CD4-positive, CD25-positive, alpha-beta regulatory T cell (primary cell): ENCODE measurements around the gene MYO3B. TPM values are rescaled to one million over a fixed set of nuclear protein-coding genes. Genes with fewer than 3 reads are reported as not detected.

Experiments
- ATAC-seq, 2 donors: fragments of 150-1000 bp; cut with Tn5 transposase; one replicate each; pipeline ENCODE4 v1.10.0; 2021; ENCODE audit warnings: low read depth in 2 of 2, moderate number of reproducible peaks in 2 of 2, moderate library complexity in 1 of 2
- DNase-seq, 3 donors: peaks; one replicate each; pipeline versions ENCODE4 v3.0.0 to v3.0.0-alpha.2; 2012 to 2022; ENCODE audit warnings: mixed read lengths in 1 of 3
- H3K27ac ChIP-seq: one replicate; pipeline ENCODE4 v1.7.0; 2013; ENCODE audit warnings: mild to moderate bottlenecking, low read length; ENCODE audit not compliant: insufficient read depth, poor library complexity, severe bottlenecking
- H3K27me3 ChIP-seq: one replicate; pipeline ENCODE4 v1.7.0; 2013; ENCODE audit warnings: low read length; ENCODE audit not compliant: control insufficient read depth, insufficient read depth
- H3K36me3 ChIP-seq: one replicate; pipeline ENCODE4 v1.7.0; 2013; ENCODE audit warnings: mild to moderate bottlenecking, low read length, moderate library complexity; ENCODE audit not compliant: control insufficient read depth, insufficient read depth
- H3K4me1 ChIP-seq: 2 replicates; pipeline ENCODE4 v1.7.0; 2013; ENCODE audit warnings: mild to moderate bottlenecking, low read length; ENCODE audit not compliant: insufficient read depth, control insufficient read depth, poor library complexity, severe bottlenecking
- H3K4me3 ChIP-seq: one replicate; pipeline ENCODE4 v1.7.0; 2013; ENCODE audit warnings: low read depth, mild to moderate bottlenecking, low read length, moderate library complexity
- H3K9me3 ChIP-seq, 2 experiments: 1 replicate in 1 of 2; 2 replicates in 1 of 2; pipeline ENCODE4 v1.7.0; 2013; ENCODE audit warnings: low read length in 2 of 2, mild to moderate bottlenecking in 1 of 2, moderate library complexity in 1 of 2; ENCODE audit not compliant: control insufficient read depth in 2 of 2
- H3K27ac Mint-ChIP-seq, 3 donors: one replicate each; pipeline ENCODE4 v1.8.0; 2020 to 2022; ENCODE audit warnings: mild to moderate bottlenecking in 3 of 3, mixed read lengths in 3 of 3, moderate library complexity in 2 of 3
- H3K27me3 Mint-ChIP-seq: one replicate; pipeline ENCODE4 v1.8.0; 2022; ENCODE audit warnings: mild to moderate bottlenecking, mixed read lengths
- H3K36me3 Mint-ChIP-seq: one replicate; pipeline ENCODE4 v1.8.0; 2020; ENCODE audit warnings: mixed read lengths
- H3K4me1 Mint-ChIP-seq, 4 donors: one replicate each; pipeline ENCODE4 v1.8.0; 2020 to 2022; ENCODE audit warnings: mixed read lengths in 4 of 4, mild to moderate bottlenecking in 1 of 4
- H3K4me3 Mint-ChIP-seq, 4 donors: one replicate each; pipeline ENCODE4 v1.8.0; 2020 to 2022; ENCODE audit warnings: mild to moderate bottlenecking in 4 of 4, mixed read lengths in 4 of 4, moderate library complexity in 3 of 4
- H3K9me3 Mint-ChIP-seq, 7 donors: one replicate each; pipeline ENCODE4 v1.8.0; 2020 to 2022; ENCODE audit warnings: mixed read lengths in 7 of 7, mild to moderate bottlenecking in 3 of 7, moderate library complexity in 2 of 7
- polyA plus RNA-seq, 4 donors: library from polyadenylated mRNA; unstranded; fragments of 300-500 nt; fragmentation: Illumina TruSeq; gene quantifications; one replicate each; pipeline ENCODE4 v1.2.3, GENCODE V29; 2021
- total RNA-seq: library from RNA; stranded (reverse); gene quantifications from one replicate; pipeline ENCODE4 v1.2.3, GENCODE V29; 2022

The MYO3B gene
- total and polyA plus RNA-seq, 5 donors from 2014 or later, result not detected

- Mint-ChIP-seq H3K27me3 (peaks cover 10% of the 10 kb centered on the region), H3K36me3 (no peaks in the 10 kb centered on the region), H3K4me1 (no peaks in the 10 kb centered on the region), H3K27ac (no peak overlapping the region), H3K4me3 (no peak overlapping the region), H3K9me3 (peaks cover 0 to 2% (median 0%) of the 10 kb centered on the region in 7 donors)
- Histone ChIP-seq H3K27me3 (peaks cover 5% of the 10 kb centered on the region), H3K4me1 (no peaks in the 10 kb centered on the region), H3K27ac (no peak overlapping the region), H3K36me3 (no peaks in the 10 kb centered on the region), H3K9me3 (no peaks in the 10 kb centered on the region), H3K4me3 (no peak overlapping the region)
- no peak for ATAC-seq
- DNase-seq, result no peak
Measured at GRCh38 chr2:170525566-170525900, 347.6 kb downstream of the MYO3B start.

GRCh38 chr2:170530284-170530745, 352.4 kb downstream of the MYO3B start:
- Histone ChIP-seq H3K27ac (no peak overlapping the region), H3K36me3 (no peaks in the 10 kb centered on the region), H3K4me3 (no peak overlapping the region), H3K4me1 (no peaks in the 10 kb centered on the region), H3K27me3 (peaks cover 4% of the 10 kb centered on the region), H3K9me3 (no peaks in the 10 kb centered on the region)
- no peak overlapping the region for H3K4me3 Mint-ChIP-seq
- no peaks in the 10 kb centered on the region for H3K4me1 Mint-ChIP-seq
- no peaks in the 10 kb centered on the region for H3K36me3 Mint-ChIP-seq
- ATAC-seq (no peak), DNase-seq (no peak)
- H3K9me3 Mint-ChIP-seq, result peaks cover 0 to 2% (median 0%) of the 10 kb centered on the region in 7 donors
- no peak overlapping the region for H3K27ac Mint-ChIP-seq
- H3K27me3 Mint-ChIP-seq, result peaks cover 10% of the 10 kb centered on the region

- Histone ChIP-seq H3K36me3 (no peaks in the 10 kb centered on the region), H3K4me1 (no peaks in the 10 kb centered on the region), H3K9me3 (no peaks in the 10 kb centered on the region), H3K4me3 (no peak overlapping the region), H3K27ac (no peak overlapping the region), H3K27me3 (peaks cover 4% of the 10 kb centered on the region)
- Mint-ChIP-seq H3K9me3 (peaks cover 0 to 2% (median 0%) of the 10 kb centered on the region in 7 donors), H3K4me1 (no peaks in the 10 kb centered on the region), H3K36me3 (no peaks in the 10 kb centered on the region), H3K27me3 (peaks cover 10% of the 10 kb centered on the region), H3K4me3 (no peak overlapping the region), H3K27ac (no peak overlapping the region)
- no peak for DNase-seq
- ATAC-seq, result no peak
Measured at GRCh38 chr2:170530803-170531564, 353.0 kb downstream of the MYO3B start.

- Histone ChIP-seq H3K9me3 (no peaks in the 10 kb centered on the region), H3K27me3 (peaks cover 4% of the 10 kb centered on the region), H3K36me3 (no peaks in the 10 kb centered on the region), H3K4me3 (no peak overlapping the region), H3K4me1 (no peaks in the 10 kb centered on the region), H3K27ac (no peak overlapping the region)
- no peak overlapping the region for H3K27ac Mint-ChIP-seq
- no peak overlapping the region for H3K4me3 Mint-ChIP-seq
- H3K27me3 Mint-ChIP-seq, result peaks cover 10% of the 10 kb centered on the region
- H3K9me3 Mint-ChIP-seq, result peaks cover 0 to 2% (median 0%) of the 10 kb centered on the region in 7 donors
- H3K4me1 Mint-ChIP-seq, result no peaks in the 10 kb centered on the region
- H3K36me3 Mint-ChIP-seq, result no peaks in the 10 kb centered on the region
- DNase-seq, result no peak
- no peak for ATAC-seq
Measured at GRCh38 chr2:170531876-170532275, 353.9 kb downstream of the MYO3B start.

GRCh38 chr2:170533156-170533555, 355.2 kb downstream of the MYO3B start:
- Mint-ChIP-seq H3K9me3 (no peaks in the 10 kb centered on the region), H3K36me3 (no peaks in the 10 kb centered on the region), H3K27ac (no peak overlapping the region), H3K4me3 (no peak overlapping the region), H3K4me1 (no peaks in the 10 kb centered on the region), H3K27me3 (peaks cover 18% of the 10 kb centered on the region)
- no peaks in the 10 kb centered on the region for H3K4me1 ChIP-seq
- H3K9me3 ChIP-seq, result no peaks in the 10 kb centered on the region
- no peaks in the 10 kb centered on the region for H3K36me3 ChIP-seq
- peaks cover 4% of the 10 kb centered on the region for H3K27me3 ChIP-seq
- no peak for DNase-seq
- no peak overlapping the region for H3K27ac ChIP-seq
- no peak overlapping the region for H3K4me3 ChIP-seq
- ATAC-seq, result no peak

GRCh38 chr2:170535552-170535951, 357.6 kb downstream of the MYO3B start:
- Histone ChIP-seq H3K27ac (no peak overlapping the region), H3K36me3 (no peaks in the 10 kb centered on the region), H3K4me1 (no peaks in the 10 kb centered on the region), H3K4me3 (no peak overlapping the region), H3K9me3 (no peaks in the 10 kb centered on the region), H3K27me3 (peaks cover 9% of the 10 kb centered on the region)
- Mint-ChIP-seq H3K4me1 (no peaks in the 10 kb centered on the region), H3K27ac (no peak overlapping the region), H3K4me3 (no peak overlapping the region), H3K36me3 (no peaks in the 10 kb centered on the region), H3K9me3 (no peaks in the 10 kb centered on the region), H3K27me3 (peaks cover 10% of the 10 kb centered on the region)
- no peak for DNase-seq
- no peak for ATAC-seq

GRCh38 chr2:170544817-170545216, 366.9 kb downstream of the MYO3B start:
- Histone ChIP-seq H3K27ac (no peak overlapping the region), H3K4me1 (no peaks in the 10 kb centered on the region), H3K4me3 (no peak overlapping the region), H3K36me3 (no peaks in the 10 kb centered on the region), H3K9me3 (peaks cover 0 to 8% of the 10 kb centered on the region in 2 experiments), H3K27me3 (peaks cover 4% of the 10 kb centered on the region)
- H3K36me3 Mint-ChIP-seq, result no peaks in the 10 kb centered on the region
- DNase-seq (no peak), ATAC-seq (no peak)
- no peak overlapping the region for H3K27ac Mint-ChIP-seq
- H3K27me3 Mint-ChIP-seq, result peaks cover 5% of the 10 kb centered on the region
- H3K9me3 Mint-ChIP-seq, result peaks cover 0 to 9% (median 4%) of the 10 kb centered on the region in 7 donors
- no peaks in the 10 kb centered on the region for H3K4me1 Mint-ChIP-seq
- H3K4me3 Mint-ChIP-seq, result no peak overlapping the region

- Mint-ChIP-seq H3K27ac (no peak overlapping the region), H3K36me3 (no peaks in the 10 kb centered on the region), H3K4me1 (no peaks in the 10 kb centered on the region), H3K27me3 (peaks cover 5% of the 10 kb centered on the region), H3K9me3 (peaks cover 2 to 23% (median 6%) of the 10 kb centered on the region in 7 donors), H3K4me3 (no peak overlapping the region)
- H3K4me1 ChIP-seq, result no peaks in the 10 kb centered on the region
- no peak for DNase-seq
- peaks cover 10 to 11% of the 10 kb centered on the region in 2 experiments for H3K9me3 ChIP-seq
- no peak for ATAC-seq
- no peaks in the 10 kb centered on the region for H3K36me3 ChIP-seq
- no peak overlapping the region for H3K4me3 ChIP-seq
- no peaks in the 10 kb centered on the region for H3K27me3 ChIP-seq
- no peak overlapping the region for H3K27ac ChIP-seq
Measured at GRCh38 chr2:170548304-170548703, 370.4 kb downstream of the MYO3B start.
